HG03342 (cell line): ENCODE results near the gene ZNF367.

Source experiments
- ATAC-seq: cut with Tn5 transposase; IDR thresholded peaks from one replicate; pipeline ENCODE4 v1.9.1; 2021; ENCODE audit warnings: mild to moderate bottlenecking, moderate library complexity; ENCODE audit not compliant: unreplicated experiment

Gene ZNF367

GRCh38 chr9:96437454-96437853 lies 19.3 kb upstream of the ZNF367 start:
- no peak for ATAC-seq

- ATAC-seq = no peak
Measured at GRCh38 chr9:96436456-96437126, 18.4 kb upstream of the ZNF367 start.

- ATAC-seq = no peak
Measured at GRCh38 chr9:96436063-96436455, 17.9 kb upstream of the ZNF367 start.

- no peak for ATAC-seq
Measured at GRCh38 chr9:96435345-96435744, 17.2 kb upstream of the ZNF367 start.

- no peak for ATAC-seq
Measured at GRCh38 chr9:96430377-96430776, 12.2 kb upstream of the ZNF367 start.

GRCh38 chr9:96429732-96430131 lies 11.6 kb upstream of the ZNF367 start:
- ATAC-seq = no peak

GRCh38 chr9:96425500-96426169 lies 7.5 kb upstream of the ZNF367 start:
- no peak for ATAC-seq

- no peak for ATAC-seq
Measured at GRCh38 chr9:96423985-96424336, 5.8 kb upstream of the ZNF367 start.

GRCh38 chr9:96423322-96423984 lies 5.3 kb upstream of the ZNF367 start:
- ATAC-seq = no peak

- ATAC-seq = no peak
Measured at GRCh38 chr9:96420468-96421219, 2.5 kb upstream of the ZNF367 start.

GRCh38 chr9:96419691-96419969 lies 1.5 kb upstream of the ZNF367 start:
- no peak for ATAC-seq

GRCh38 chr9:96418920-96419690 lies 935 bp upstream of the ZNF367 start:
- ATAC-seq = peak; percentile 22

- no peak for ATAC-seq
Measured at GRCh38 chr9:96417661-96418082, 498 bp downstream of the ZNF367 start.

- ATAC-seq = no peak
Measured at GRCh38 chr9:96417051-96417586, 1.1 kb downstream of the ZNF367 start.

- peak; percentile 24 for ATAC-seq
Measured at GRCh38 chr9:96413302-96414221, 4.6 kb downstream of the ZNF367 start.

GRCh38 chr9:96412174-96412913 lies 5.8 kb downstream of the ZNF367 start:
- no peak for ATAC-seq

GRCh38 chr9:96411129-96411838 lies 6.9 kb downstream of the ZNF367 start:
- no peak for ATAC-seq
